ENCODE data around the gene BMP6.

- TF ChIP-seq CTCF (conservative IDR thresholded peaks at IDR 0.05; ENCODE audit: low read depth, low read length) (no peak), CHD1 (IDR thresholded peaks at IDR 0.05; ENCODE audit: low read depth, low read length) (no peak), POLR2A (IDR thresholded peaks at IDR 0.05; ENCODE audit: low read depth, low read length) (no peak), BHLHE40 (IDR thresholded peaks at IDR 0.05; ENCODE audit: low read depth, low read length) (no peak), SMC3 (IDR thresholded peaks at IDR 0.05; ENCODE audit: low read depth, low read length) (no peak), RCOR1 (IDR thresholded peaks at IDR 0.05; ENCODE audit: insufficient replicate concordance, low read length) (no peak), USF2 (IDR thresholded peaks at IDR 0.05; ENCODE audit: low read depth, low read length) (no peak), MAFK (IDR thresholded peaks at IDR 0.05; ENCODE audit: low read depth, low read length) (no peak), CEBPB (IDR thresholded peaks at IDR 0.05; ENCODE audit: low read depth, low read length) (no peak), RAD21 (IDR thresholded peaks at IDR 0.05; ENCODE audit: low read length) (no peak), RFX5 (IDR thresholded peaks at IDR 0.05; ENCODE audit: low read depth, low read length) (no peak)
These were observed 186.1 kb downstream of the BMP6 start for GRCh38 chr6:7912024-7912423.
